ENCODE measurements around the gene MARCHF3.

Gene MARCHF3

DNA sequence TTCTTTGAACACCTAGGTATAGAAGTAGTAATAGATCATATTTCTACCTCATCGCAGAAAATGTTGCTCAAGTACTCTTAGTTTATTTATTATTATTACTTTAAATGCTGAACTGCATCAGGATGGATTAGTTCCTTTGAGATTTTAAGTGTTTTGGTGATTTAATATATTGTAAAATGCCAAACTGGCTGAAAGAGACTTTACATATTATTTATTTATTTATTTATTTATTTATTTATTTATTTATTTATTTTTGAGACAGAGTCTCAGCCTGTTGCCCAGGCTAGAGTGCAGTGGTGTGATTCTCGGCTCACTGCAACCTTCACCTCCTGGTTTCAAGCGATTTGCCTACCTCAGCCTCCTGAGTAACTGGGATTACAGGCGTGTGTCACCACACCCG lies 211.1 kb downstream of the MARCHF3 start:
- Histone ChIP-seq H3K9ac (ENCODE audit: low read length) (no peak overlapping the region), H3K23ac (ENCODE audit: low read length) (no peak overlapping the region), H4K91ac (ENCODE audit: low read depth, low read length) (no peak overlapping the region), H3K27me3 (ENCODE audit: insufficient read depth, low read length) (no peaks in the 10 kb centered on the region), H3K14ac (ENCODE audit: low read length) (no peak overlapping the region), H3K27ac (ENCODE audit: low read depth, low read length) (no peak overlapping the region), H2AK5ac (ENCODE audit: low read length) (no peak overlapping the region), H3K36me3 (ENCODE audit: control insufficient read depth in 1 of 2, insufficient read depth in 2 of 2, low read length in 2 of 2) (peaks cover 17 to 24% of the 10 kb centered on the region in 2 experiments), H3K4me2 (ENCODE audit: low read length) (no peak overlapping the region), H2BK5ac (ENCODE audit: low read depth, low read length, poor library complexity) (no peak overlapping the region), H3K79me1 (ENCODE audit: low read length) (no peaks in the 10 kb centered on the region), H2BK120ac (ENCODE audit: insufficient read depth, low read length, poor library complexity) (no peak overlapping the region), H2BK12ac (ENCODE audit: low read length) (no peak overlapping the region), H2AFZ (ENCODE audit: insufficient read depth, low read length, poor library complexity) (no peak overlapping the region), H4K8ac (ENCODE audit: low read depth, low read length) (no peak overlapping the region), H3K79me2 (ENCODE audit: control insufficient read depth, insufficient read depth, low read length, poor library complexity) (no peaks in the 10 kb centered on the region), H3K4ac (ENCODE audit: low read depth, low read length) (no peak overlapping the region), H3K4me3 (ENCODE audit: low read depth, low read length) (no peak overlapping the region), H3K4me1 (ENCODE audit: control insufficient read depth in 1 of 2, insufficient read depth in 2 of 2, low read length in 2 of 2) (no peaks in the 10 kb centered on the region), H3K18ac (ENCODE audit: low read length) (no peak overlapping the region), H3K9me3 (ENCODE audit: insufficient read depth, low read depth, low read length) (no peaks in the 10 kb centered on the region), H4K12ac (ENCODE audit: low read depth, low read length) (no peak overlapping the region)
- no CpG with 5 or more reads among the region's 5 CpGs for WGBS (ENCODE audit: extremely low coverage, insufficient coverage, insufficient read length)
- DNase-seq: no peak

DNA sequence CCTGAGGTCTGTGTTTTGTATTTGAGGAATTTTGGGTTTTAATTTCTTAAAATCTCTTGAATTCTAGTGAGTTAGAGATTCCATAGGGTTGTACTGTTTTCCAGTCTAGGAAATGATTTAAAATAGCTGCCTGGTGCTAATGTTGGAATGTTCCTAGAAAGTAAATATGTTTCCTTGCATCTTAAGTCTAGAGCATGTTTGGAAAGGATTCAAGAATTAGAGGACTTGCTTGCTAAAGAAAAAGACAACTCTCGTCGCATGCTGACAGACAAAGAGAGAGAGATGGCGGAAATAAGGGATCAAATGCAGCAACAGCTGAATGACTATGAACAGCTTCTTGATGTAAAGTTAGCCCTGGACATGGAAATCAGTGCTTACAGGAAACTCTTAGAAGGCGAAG lies 211.6 kb downstream of the MARCHF3 start:
- H3K23ac ChIP-seq (ENCODE audit: low read length): no peak overlapping the region
- no peaks in the 10 kb centered on the region for H3K4me1 ChIP-seq (ENCODE audit: control insufficient read depth in 1 of 2, insufficient read depth in 2 of 2, low read length in 2 of 2)
- H3K79me2 ChIP-seq (ENCODE audit: control insufficient read depth, insufficient read depth, low read length, poor library complexity): no peaks in the 10 kb centered on the region
- H3K4ac ChIP-seq (ENCODE audit: low read depth, low read length): no peak overlapping the region
- no peak for DNase-seq
- H3K79me1 ChIP-seq (ENCODE audit: low read length): no peaks in the 10 kb centered on the region
- H2AK5ac ChIP-seq (ENCODE audit: low read length): no peak overlapping the region
- no peak overlapping the region for H4K12ac ChIP-seq (ENCODE audit: low read depth, low read length)
- H3K4me3 ChIP-seq (ENCODE audit: low read depth, low read length): no peak overlapping the region
- no peak overlapping the region for H2BK12ac ChIP-seq (ENCODE audit: low read length)
- WGBS (ENCODE audit: extremely low coverage, insufficient coverage, insufficient read length): no CpG with 5 or more reads among the region's 4 CpGs
- H2BK5ac ChIP-seq (ENCODE audit: low read depth, low read length, poor library complexity): no peak overlapping the region
- no peak overlapping the region for H3K4me2 ChIP-seq (ENCODE audit: low read length)
- no peaks in the 10 kb centered on the region for H3K9me3 ChIP-seq (ENCODE audit: insufficient read depth, low read depth, low read length)
- H3K27ac ChIP-seq (ENCODE audit: low read depth, low read length): no peak overlapping the region
- H3K14ac ChIP-seq (ENCODE audit: low read length): no peak overlapping the region
- H3K36me3 ChIP-seq (ENCODE audit: control insufficient read depth in 1 of 2, insufficient read depth in 2 of 2, low read length in 2 of 2): peaks cover 20 to 25% of the 10 kb centered on the region in 2 experiments
- no peak overlapping the region for H2AFZ ChIP-seq (ENCODE audit: insufficient read depth, low read length, poor library complexity)
- H4K8ac ChIP-seq (ENCODE audit: low read depth, low read length): no peak overlapping the region
- no peak overlapping the region for H3K18ac ChIP-seq (ENCODE audit: low read length)
- H2BK120ac ChIP-seq (ENCODE audit: insufficient read depth, low read length, poor library complexity): no peak overlapping the region
- no peaks in the 10 kb centered on the region for H3K27me3 ChIP-seq (ENCODE audit: insufficient read depth, low read length)
- no peak overlapping the region for H3K9ac ChIP-seq (ENCODE audit: low read length)
- H4K91ac ChIP-seq (ENCODE audit: low read depth, low read length): no peak overlapping the region
